Endodermal cell (in vitro differentiated cells): Measurements from ENCODE around the gene MRPS17. TPM values are rescaled to one million over a fixed set of nuclear protein-coding genes. Genes with fewer than 3 reads are reported as not detected.

Source experiments
- DNase-seq: peaks from one replicate; pipeline ENCODE4 v3.0.0-alpha.2; 2017
- H3K27ac ChIP-seq: 2 replicates; pipeline ENCODE4 v1.5.1; 2013; ENCODE audit warnings: mild to moderate bottlenecking, low read depth, low read length, moderate library complexity
- H3K27me3 ChIP-seq: 2 replicates; pipeline ENCODE4 v1.6.1; 2013; ENCODE audit warnings: mild to moderate bottlenecking, low read length, moderate library complexity; ENCODE audit not compliant: insufficient read depth, control insufficient read depth, poor library complexity, severe bottlenecking
- H3K36me3 ChIP-seq: 2 replicates; pipeline ENCODE4 v1.7.0; 2013; ENCODE audit warnings: mild to moderate bottlenecking, low read length, moderate library complexity; ENCODE audit not compliant: control insufficient read depth, insufficient read depth
- H3K4me1 ChIP-seq: one replicate; pipeline ENCODE4 v1.7.0; 2013; ENCODE audit warnings: low read length; ENCODE audit not compliant: control insufficient read depth, insufficient read depth
- H3K4me3 ChIP-seq: 2 replicates; pipeline ENCODE4 v1.5.1; 2013; ENCODE audit warnings: mild to moderate bottlenecking, low read length, moderate library complexity
- H3K9ac ChIP-seq: 2 replicates; pipeline ENCODE4 v1.6.1; 2013; ENCODE audit warnings: mild to moderate bottlenecking, low read length, moderate library complexity; ENCODE audit not compliant: poor library complexity, severe bottlenecking; ENCODE audit errors: extremely low read depth
- H3K9me3 ChIP-seq: 2 replicates; pipeline ENCODE4 v1.6.1; 2013; ENCODE audit warnings: mild to moderate bottlenecking, low read length, moderate library complexity; ENCODE audit not compliant: control insufficient read depth
- H3K27ac Mint-ChIP-seq: 2 replicates; pipeline ENCODE4 v1.8.0; 2020; ENCODE audit warnings: mixed read lengths
- H3K27me3 Mint-ChIP-seq: 2 replicates; pipeline ENCODE4 v1.8.0; 2021; ENCODE audit warnings: mild to moderate bottlenecking, mixed read lengths; ENCODE audit not compliant: insufficient read depth
- H3K36me3 Mint-ChIP-seq: 2 replicates; pipeline ENCODE4 v1.8.0; 2020; ENCODE audit warnings: low read depth, mixed read lengths
- H3K4me1 Mint-ChIP-seq: 2 replicates; pipeline ENCODE4 v1.8.0; 2020; ENCODE audit warnings: mixed read lengths
- H3K4me3 Mint-ChIP-seq: 2 replicates; pipeline ENCODE4 v1.8.0; 2020; ENCODE audit warnings: mild to moderate bottlenecking, moderate library complexity, mixed read lengths
- H3K9me3 Mint-ChIP-seq: 2 replicates; pipeline ENCODE4 v1.8.0; 2020; ENCODE audit warnings: mild to moderate bottlenecking, mixed read lengths
- WGBS, 2 experiments: methylation state at CpG; one replicate each; pipeline versions ENCODE4 v1.1.5 to v1.1.7; 2013; ENCODE audit warnings: missing lambda C conversion rate in 2 of 2, mixed read lengths in 1 of 2; ENCODE audit not compliant: insufficient coverage in 1 of 2, insufficient read length in 1 of 2; 5-methylcytosine and 5-hydroxymethylcytosine counted together
- total RNA-seq, 2 donors: library from RNA; stranded (reverse); fragmentation: NEBNext Ultra II Directional in 1 of 2; extraction: Animal tissue kit (Norgen Biotek cat#: 25700) in 1 of 2; gene quantifications; 2 replicates in 1 of 2; 3 replicates in 1 of 2; pipeline ENCODE4 v1.2.1, GENCODE V29; 2021
- TF ChIP-seq, protein P1 (sequence below): fragments of 200-600 bp; sonication (generic); conservative IDR thresholded peaks from 2 replicates; pipeline ENCODE4 v1.5.0; 2021; ENCODE audit warnings: antibody characterized with exemption, mild to moderate bottlenecking

The MRPS17 gene
- total RNA-seq, 2 donors from 2014 or later, result 18.0 to 19.8 TPM

DNA sequence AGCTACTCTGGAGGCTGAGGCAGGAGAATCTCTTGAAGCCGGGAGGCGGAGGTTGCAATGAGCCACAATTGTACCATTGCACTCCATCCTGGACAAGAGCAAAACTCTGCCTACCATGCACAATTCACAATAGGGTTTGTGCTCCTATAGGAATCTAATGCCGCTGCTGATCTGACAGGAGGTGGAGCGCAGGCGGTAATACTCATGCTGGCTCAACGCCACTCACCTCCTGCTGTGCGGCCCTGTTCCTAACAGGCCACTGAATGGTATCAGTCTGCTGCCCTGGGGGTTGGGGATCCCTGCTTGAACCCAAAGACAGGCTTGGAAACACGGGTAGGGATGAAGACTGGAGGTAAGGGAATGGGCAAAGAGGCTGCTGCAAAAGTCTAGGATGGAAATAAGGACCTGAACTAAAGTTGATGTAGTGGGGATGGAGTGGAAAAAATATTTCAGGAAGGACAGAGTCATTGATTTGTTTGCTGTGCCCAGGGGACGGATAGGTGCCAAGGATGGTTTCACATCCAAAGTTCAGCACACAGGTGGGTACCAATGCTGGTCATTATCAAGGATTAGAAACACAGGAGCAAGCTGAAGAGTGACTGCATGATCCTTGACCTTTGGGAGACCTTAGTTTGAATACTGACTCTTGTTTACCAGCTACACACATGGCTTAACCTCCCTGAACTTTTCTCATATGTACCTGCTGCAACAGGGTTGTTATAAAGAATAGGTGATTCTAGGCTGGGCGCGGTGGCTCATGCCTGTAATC lies 2.2 kb downstream of the MRPS17 start:
- no peak for DNase-seq
- Mint-ChIP-seq H3K4me3 (peak overlapping the region; percentile 97), H3K36me3 (peaks cover 40% of the 10 kb centered on the region), H3K4me1 (no peaks in the 10 kb centered on the region), H3K27me3 (no peaks in the 10 kb centered on the region), H3K9me3 (peaks cover 2% of the 10 kb centered on the region), H3K27ac (peak overlapping the region; percentile 37)
- Histone ChIP-seq H3K36me3 (peaks cover 24% of the 10 kb centered on the region), H3K27ac (no peak overlapping the region), H3K9ac (no peak overlapping the region), H3K4me3 (no peak overlapping the region), H3K4me1 (no peaks in the 10 kb centered on the region), H3K9me3 (no peaks in the 10 kb centered on the region), H3K27me3 (no peaks in the 10 kb centered on the region)
- 95% methylated on average over 9 to 11 of the region's 11 CpGs for WGBS, 2 experiments
- TF ChIP-seq, protein P1, sequence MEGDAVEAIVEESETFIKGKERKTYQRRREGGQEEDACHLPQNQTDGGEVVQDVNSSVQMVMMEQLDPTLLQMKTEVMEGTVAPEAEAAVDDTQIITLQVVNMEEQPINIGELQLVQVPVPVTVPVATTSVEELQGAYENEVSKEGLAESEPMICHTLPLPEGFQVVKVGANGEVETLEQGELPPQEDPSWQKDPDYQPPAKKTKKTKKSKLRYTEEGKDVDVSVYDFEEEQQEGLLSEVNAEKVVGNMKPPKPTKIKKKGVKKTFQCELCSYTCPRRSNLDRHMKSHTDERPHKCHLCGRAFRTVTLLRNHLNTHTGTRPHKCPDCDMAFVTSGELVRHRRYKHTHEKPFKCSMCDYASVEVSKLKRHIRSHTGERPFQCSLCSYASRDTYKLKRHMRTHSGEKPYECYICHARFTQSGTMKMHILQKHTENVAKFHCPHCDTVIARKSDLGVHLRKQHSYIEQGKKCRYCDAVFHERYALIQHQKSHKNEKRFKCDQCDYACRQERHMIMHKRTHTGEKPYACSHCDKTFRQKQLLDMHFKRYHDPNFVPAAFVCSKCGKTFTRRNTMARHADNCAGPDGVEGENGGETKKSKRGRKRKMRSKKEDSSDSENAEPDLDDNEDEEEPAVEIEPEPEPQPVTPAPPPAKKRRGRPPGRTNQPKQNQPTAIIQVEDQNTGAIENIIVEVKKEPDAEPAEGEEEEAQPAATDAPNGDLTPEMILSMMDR, result no peak

GRCh38 chr7:55957190-55957589 lies 5.5 kb downstream of the MRPS17 start:
- Histone ChIP-seq H3K36me3 (peaks cover 24% of the 10 kb centered on the region), H3K27ac (no peak overlapping the region), H3K9me3 (no peaks in the 10 kb centered on the region), H3K27me3 (no peaks in the 10 kb centered on the region), H3K9ac (no peak overlapping the region), H3K4me3 (no peak overlapping the region), H3K4me1 (no peaks in the 10 kb centered on the region)
- H3K9me3 Mint-ChIP-seq, result peaks cover 4% of the 10 kb centered on the region
- 68 to 95% methylated on average over 2 to 4 of the region's 4 CpGs for WGBS, 2 experiments
- TF ChIP-seq, protein P1, result no peak
- H3K4me3 Mint-ChIP-seq, result no peak overlapping the region
- no peak overlapping the region for H3K27ac Mint-ChIP-seq
- no peak for DNase-seq
- H3K36me3 Mint-ChIP-seq, result peaks cover 37% of the 10 kb centered on the region
- H3K27me3 Mint-ChIP-seq, result peaks cover 6% of the 10 kb centered on the region
- no peaks in the 10 kb centered on the region for H3K4me1 Mint-ChIP-seq

DNA sequence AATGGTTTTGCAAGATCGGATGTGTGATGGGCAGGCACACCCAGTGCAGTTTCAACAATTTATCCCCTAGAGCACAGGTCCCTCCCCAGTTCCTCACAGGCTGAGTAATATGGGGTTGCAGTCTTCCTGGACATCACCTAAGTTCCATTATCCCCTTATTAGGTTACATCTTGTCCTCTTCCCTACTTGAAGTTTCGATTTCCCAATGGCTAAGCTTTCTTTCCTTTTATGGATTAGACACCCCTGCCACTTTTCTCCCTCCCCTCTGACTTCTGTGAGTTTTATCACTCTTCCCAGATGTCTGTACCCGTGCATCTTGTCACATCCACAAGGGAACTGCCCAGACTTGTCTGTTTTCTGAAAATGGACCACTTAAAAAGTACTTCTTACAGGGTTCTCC lies 10.3 kb downstream of the MRPS17 start:
- peaks cover 4% of the 10 kb centered on the region for H3K36me3 ChIP-seq
- peaks cover 4% of the 10 kb centered on the region for H3K9me3 Mint-ChIP-seq
- no peaks in the 10 kb centered on the region for H3K4me1 ChIP-seq
- H3K27me3 Mint-ChIP-seq, result peaks cover 26% of the 10 kb centered on the region
- H3K4me3 ChIP-seq, result no peak overlapping the region
- TF ChIP-seq, protein P1, result no peak
- WGBS, 2 experiments, result 93 to 100% methylated on average over 3 of the region's 3 CpGs
- no peak overlapping the region for H3K27ac Mint-ChIP-seq
- H3K27ac ChIP-seq, result no peak overlapping the region
- DNase-seq, result no peak
- no peak overlapping the region for H3K4me3 Mint-ChIP-seq
- peaks cover 7% of the 10 kb centered on the region for H3K36me3 Mint-ChIP-seq
- H3K9ac ChIP-seq, result no peak overlapping the region
- peaks cover 5% of the 10 kb centered on the region for H3K4me1 Mint-ChIP-seq
- no peaks in the 10 kb centered on the region for H3K9me3 ChIP-seq
- H3K27me3 ChIP-seq, result peaks cover 11% of the 10 kb centered on the region
